DMS153 treated with DMSO at 0.1 percent for 48 hours (cell line): ENCODE results near the gene NXPH4.

Experiments
- DNase-seq: peaks from one replicate; lab custom pipeline; 2025; ENCODE audit not compliant: unreplicated experiment; lab: John Stamatoyannopoulos, UW

NXPH4 gene

DNA sequence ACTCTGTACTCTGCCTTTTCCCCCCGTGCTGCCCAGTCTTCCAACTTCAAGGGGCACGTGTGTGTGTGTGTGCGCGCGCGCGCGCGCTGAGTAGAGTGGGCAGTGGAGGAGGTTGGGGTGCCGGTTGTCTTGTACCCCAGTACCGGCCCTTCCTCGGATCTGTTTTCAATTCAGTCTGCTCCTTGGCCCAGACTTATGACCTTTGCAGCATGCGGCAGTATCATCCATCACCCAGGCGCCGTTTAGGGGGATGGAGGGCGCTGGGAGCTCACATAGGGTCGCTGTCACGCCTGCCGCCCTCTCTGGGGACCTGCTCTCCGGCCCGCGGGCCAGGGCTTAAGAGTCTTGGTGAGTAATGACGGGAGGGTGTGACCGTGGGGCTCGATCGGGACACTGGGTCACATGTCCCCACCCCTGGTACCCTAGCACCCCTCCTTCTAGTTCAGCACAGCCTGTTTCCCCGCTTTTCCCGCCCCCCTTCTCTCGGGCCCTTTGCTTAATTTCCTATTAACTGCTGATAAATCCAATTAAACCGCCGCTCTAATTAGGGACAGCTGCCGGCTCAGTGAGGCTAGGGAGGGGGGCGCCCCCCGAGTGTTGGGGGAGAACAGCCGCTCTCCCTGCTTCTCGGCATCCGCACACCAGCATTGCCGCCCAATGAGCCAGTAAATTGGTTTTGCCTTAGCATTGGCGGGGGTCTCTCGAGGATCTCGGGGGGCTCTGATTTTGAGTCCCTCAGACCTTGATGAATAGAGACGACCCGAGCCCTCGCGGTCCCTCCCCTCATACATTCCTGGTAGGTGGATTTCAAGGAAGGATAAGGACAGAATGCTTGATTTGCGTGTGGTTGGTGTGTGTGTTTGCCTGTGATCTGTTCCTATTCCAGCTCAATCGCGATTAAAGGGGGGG, 25.1 kb downstream of the NXPH4 start:
- no peak for DNase-seq

DNA sequence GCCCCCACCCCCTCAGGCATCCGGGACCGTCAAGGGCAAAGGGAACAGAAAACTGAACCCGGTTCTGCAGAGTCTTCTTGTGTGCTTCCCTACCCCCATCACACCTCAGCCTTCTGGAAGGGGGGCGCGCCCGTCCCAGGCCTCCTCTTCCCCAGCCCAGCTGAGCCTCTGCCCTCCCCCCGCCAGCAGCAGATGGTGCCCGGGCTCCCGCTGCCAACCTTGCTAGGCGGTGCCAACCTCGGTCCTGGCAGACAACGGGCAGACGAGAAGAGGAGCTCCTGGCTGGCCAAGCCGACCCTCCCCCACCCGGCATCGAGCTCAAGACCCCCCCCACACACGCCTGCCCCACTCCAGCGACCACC, 25.7 kb downstream of the NXPH4 start:
- peak; percentile 63 for DNase-seq

DNA sequence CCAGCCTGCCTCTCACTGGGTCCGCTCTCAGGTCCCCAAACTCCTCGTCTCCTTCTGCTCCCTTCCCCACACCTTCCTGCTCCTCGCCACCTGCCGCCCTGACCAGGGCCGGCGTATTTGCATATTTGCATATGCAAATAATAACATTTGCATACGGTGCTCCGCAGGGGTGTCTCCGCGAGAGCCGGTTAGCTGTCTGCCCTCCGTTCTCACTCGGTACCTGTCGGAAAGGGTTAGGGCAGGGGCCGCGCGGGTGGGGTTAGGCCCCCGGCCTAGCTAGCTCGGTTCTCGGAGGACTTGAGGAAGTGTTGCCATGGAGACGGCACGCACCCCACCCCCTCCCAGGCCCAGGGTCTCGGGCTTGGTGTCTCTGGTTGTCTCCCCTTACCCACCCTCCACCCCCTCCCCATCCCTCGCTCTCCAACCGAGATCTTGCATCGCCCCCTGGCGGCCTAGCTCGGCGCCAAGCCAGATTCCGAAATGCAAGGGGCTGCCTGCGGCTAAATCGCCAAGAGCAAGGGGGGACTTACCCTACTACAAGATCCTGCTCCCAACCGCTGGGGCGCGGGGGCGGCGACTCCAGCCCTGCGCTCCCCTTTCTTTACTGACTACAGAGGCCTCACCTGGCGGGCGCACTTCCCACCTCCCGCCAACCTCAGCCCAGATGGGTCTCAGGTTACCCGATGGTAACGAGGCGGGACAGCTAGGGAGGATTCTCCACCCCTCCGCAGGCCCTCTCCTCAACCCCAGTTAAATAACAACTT, 26.3 kb downstream of the NXPH4 start:
- peak; percentile 73 for DNase-seq

DNA sequence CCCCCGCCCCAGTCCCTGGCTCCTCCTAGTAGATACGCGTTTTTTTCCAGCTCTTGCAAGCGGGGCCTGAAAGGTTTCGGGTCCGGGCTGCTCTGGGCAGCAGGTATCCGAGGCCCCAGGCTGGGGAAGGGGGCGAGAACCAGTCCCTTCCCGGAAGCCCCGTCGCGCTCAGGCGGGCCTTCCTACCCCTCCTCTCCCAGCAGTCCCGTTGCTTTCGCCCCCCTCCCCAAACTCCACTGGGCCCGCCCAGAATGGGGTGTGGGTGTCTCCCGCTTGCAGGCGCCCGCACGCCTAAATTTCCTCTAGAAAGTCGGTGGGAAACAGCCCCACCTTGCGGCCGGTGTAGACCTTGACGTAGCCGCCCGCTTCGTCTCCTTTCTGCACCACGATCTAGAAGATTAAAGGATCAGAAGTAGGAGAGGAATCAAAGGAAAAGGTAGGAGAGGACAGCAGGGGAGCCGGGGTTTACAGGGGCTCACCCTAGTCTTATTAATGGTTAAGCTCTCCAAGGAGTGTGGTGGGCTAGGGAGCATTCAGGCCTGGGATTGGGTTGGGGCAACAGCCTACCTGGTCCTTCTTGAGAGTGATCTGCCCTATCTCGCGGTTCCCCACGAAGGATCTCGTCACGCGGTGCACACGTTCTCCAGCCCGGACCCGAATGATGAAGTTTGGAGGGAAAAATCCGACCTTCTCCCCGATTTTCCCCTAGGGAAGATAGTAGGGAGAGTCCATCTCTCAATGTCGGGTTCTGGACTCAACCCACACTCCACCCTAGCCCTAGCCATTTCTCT, 27.1 kb downstream of the NXPH4 start:
- DNase-seq = peak; percentile 70

DNA sequence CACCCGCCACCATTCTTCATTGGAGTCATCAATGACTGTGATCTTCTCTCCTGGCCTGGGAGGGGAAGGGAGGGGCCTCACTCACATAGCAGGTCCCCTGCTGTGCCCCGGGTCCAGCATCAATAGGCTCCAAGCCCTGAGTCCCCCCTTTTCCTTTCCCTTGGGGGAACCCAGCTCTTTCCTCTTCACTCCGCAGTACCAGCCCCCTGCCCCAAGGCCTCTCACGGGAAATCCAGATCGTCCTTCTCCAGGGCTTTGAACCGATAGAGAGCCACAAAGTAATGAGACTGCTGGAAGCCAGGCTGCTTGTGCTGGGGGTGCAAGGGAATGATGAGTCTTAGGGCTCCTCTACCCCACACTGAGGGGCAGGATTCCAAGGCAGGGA, 27.7 kb downstream of the NXPH4 start:
- no peak for DNase-seq

DNA sequence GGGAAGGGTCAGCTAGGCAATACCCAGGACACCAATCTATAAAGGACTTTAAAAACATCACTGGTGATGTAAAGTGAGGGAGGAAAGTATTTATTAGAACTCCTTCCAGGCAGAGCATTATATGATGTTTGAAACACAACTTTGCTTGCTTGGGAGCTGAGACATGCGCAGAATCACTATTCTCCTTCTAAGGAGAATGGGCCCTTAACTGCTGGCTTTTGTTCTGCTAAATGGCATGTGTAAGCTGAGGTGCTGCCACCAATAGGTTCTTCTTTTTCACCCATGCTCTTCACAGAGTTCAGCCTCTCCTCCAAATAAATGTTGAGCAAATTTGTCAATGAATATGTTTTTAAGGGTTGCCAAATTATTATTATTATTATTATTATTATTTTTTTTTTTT, 30.4 kb downstream of the NXPH4 start:
- no peak for DNase-seq

DNA sequence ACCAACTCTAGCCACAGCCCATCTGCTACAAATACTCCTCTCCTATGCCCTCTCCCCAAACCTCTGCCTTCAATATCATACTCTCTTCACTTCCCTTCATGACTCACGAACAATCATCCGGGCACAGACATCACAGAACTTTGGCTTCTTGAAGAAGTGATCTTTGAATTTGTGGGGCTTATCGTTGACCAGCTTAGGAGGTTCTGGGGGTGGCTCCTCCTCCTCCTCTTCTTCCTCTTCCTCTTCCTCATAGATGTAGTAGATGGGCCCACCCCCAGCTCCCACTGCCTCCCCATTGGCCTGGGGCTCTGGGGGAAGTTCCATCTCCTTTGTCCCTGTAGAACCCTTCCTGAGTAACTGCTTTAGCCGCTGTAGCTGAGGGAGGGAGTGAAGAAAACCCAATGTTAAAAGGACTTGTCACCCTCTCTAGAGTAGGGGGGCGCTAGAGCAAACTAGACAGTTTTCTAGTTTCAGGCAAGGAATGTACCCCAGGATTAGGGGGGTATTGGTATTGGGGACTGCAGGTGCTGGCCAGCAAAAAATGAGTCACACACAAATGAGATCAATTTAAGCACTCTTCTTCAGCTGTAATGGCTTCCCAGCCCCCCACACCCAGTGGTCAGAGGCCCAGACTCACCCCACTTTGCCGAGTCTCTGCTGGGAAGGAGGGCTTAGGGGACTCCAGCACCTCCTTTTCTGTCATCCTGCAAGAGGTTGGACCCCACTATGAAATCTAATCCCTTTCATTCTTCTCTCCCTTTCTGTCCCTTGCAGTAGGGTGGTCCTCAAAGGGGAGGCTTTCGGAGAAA, 32.5 kb downstream of the NXPH4 start:
- no peak for DNase-seq

DNA sequence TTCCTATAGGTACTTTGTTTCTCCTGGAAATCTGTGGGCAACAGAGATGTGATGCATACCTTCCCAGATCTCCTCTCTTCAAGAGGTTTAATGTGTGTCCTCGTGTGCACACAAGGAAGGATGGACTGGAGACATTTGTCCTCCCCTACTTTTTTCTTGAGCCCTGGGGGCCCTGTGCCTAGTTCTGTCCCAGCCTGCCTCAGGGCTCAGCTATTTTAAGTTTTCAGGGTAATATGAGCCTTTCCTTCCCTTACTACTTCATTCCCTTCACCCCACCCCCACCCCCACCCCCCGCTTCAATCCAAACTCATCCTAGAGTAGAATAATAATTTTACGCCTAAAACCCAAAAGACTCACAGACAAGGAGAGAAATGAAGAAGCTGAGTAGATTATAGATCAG, 33.9 kb downstream of the NXPH4 start:
- DNase-seq = no peak

DNA sequence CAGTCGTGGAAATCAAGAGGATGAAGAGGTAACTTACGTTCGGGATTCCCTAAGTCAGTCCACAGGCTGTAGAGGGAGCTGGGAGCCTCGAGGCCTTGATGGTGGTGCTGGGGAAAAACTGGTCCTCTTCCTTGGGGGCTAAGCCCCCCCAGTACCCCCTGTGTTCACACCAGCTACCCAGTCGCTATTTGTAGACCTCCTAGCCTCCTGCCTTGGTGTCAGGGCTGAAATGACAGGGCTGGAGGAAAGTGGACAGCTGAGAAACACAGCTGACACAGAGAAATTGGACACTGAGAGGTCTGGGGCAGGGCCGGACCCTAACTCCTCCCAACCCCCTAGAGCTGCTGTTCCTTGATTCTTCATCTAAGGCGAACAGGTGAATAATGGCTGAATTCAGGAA, 34.4 kb downstream of the NXPH4 start, which contains the start of gene STAC3:
STAC3 (minus strand) TSS at position 232 of the 400 bp plus-strand sequence. CDS start 1,551 bp downstream, outside the sequence.
- DNase-seq = no peak

DNA sequence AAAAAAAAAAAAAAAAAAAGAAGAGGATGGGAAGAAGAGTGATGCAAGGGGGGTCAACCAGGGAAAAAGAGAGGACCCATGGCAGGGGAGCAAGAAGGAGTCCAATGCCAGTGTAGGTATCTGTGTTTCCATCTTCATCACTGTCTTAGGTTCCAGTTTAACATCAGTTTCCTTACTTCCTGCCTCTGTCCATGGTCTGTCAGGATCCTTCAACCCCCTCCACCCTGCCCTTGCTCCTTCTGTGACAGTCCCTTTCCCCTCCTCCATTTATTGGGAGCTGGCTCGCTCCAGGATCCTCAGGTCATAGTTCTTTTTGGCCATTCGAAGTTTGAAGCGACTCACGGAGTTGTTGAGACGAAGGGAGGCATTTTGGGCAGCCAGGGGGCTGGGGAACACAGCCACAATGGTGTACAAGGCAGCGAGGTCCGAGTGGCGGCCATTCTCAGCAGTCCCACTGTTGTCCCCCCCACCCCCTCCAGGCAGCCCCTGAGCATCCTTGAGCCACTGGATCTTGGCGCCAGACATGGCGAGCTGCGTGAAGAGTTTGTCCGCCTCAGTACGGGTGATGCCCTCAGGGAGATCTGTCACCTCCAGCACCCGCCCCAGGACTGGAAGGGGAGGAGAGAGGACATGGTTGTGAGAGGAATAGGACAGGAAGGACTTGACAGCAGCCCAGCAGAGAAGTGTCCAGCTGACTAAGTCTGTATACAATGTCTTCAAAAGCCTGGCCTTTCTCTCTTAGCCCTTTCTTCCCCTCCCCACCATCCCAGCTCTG, 38.1 kb downstream of the NXPH4 start:
- DNase-seq = no peak

DNA sequence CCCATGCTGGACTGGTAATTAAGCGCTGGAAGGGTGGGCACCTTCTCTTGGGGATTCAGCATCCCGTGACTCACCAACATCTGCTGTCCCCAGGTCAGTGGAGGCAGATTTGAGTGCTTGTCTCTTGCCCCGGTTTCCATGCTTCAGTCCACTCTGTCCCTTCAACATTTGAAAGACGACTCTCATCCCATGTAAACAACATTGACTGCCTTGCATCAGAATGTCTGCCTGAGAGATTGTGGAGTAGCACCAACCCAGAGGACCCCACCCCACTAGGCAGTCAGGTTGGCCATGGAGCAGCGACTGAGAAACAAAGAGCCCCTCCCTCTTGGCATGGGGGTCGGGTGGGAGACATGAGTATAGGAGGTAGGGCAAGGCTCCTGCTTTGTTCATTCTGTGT, 39.3 kb downstream of the NXPH4 start:
- no peak for DNase-seq

DNA sequence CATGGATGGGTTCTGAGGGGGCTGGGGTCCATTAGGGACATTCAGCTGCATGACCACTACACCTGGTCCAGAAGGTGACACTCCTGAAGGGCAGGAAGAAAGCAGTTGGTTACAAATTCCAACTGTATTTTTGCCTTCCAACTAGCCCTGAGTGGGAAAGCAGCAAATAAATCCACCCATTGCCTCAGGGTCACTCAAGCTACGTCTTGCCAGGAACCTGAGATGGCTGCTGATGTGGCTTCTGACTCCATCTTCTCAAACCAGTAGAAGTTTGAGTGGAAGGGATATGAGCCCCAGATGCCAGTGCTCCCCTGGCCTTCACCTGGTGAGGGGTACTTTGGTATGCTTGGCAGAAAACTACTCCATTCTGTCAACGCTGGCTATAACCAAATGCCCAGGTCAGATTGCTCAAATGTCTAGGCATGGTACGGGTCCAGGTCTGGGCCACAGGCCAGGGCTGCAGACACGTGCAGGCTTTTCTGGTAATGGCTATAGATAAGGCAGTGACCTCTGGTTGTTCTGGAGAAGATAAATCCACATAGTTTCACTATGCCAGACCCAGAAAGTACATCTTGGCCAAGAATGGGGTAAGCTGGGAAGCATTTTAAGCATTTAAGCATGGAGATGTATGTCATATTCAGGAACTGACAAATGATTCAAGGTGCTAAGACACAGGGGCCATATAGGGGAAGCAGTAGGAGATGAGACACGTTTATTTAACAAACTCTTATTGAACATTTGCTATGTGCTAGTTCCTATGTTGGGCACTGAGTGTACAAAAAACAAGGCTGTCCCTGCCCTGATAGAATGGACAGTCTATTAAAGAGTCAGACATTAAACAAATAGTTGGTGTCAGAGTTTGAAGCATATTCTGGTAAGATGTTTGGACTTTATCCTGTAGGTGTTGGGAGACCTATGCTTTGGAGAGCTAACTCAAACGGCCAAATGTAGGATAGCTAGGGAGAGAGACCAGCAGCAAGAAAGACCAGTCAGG, 42.7 kb downstream of the NXPH4 start:
- no peak for DNase-seq

DNA sequence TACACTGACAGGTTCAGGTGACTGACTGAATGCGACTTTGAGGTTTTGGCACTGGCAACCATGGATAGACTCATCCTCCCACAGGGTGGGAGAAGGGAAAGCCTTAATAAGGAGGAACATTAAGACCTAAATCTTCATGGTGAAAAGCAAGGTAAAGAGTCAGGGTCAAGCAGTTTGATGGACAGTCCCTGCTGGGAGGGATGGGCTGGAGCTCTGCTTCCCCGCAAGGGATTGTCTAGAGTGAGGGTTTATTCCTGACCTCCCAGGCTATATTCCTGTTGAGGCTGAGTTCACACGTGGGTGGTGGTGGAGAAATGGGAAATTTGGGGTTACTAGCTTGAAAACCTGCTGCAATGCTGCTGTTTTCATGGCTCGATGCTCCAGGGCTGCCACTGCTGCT, 43.8 kb downstream of the NXPH4 start:
- no peak for DNase-seq

DNA sequence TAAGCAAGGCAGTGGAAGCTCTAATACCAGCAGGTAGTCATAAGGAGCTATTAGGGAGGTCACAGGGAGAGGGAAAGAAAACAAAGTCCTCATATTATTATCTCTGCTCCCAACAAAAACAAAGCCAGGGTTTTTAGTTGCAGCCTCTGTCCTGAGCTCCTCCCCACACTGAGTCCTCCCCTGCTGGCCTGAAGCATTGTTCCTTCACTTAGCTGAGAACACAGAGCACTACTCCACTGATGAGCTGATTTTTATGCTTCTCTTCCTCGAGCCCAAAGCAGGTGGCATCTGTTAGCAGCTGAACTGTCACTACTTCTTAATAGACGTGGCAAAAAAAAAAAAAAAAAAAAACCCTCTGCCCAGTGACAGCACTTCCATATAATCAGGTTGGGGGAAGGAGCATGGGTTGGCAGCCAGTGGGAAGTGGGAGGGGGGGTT, 44.9 kb downstream of the NXPH4 start:
- DNase-seq = peak; percentile 65

DNA sequence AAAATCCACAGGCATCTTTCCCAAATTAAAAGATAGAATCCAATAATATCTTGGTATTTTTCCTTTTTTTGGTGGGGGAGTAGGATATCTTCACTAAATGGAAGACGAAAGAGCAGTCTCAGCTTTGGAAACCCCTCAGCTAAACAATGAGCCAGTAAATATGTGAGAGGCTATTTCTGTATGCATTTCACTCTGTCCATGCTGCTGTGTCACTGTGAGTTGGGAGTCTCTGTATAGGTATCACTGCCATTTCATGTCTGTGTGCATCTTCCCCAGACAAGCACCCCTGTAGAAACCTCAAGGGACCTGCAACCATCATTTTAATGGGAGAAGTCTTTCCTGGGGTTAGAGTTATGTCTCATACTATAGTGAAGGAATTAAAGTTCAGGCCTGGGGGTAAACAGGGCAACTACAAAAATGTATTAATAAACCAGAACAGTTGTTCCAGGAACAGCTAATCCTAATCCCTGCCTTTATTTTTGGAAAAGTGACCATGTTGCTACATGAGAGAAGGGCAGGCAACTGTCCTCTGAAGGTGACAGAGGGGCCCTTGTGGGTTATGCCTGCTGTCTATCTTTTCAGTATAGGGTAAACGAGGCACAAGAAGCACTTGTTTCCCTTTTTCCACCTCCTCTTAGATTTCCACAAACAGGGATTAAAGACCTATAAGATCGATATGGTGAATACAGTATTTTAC, 45.7 kb downstream of the NXPH4 start:
- DNase-seq = peak; percentile 11

DNA sequence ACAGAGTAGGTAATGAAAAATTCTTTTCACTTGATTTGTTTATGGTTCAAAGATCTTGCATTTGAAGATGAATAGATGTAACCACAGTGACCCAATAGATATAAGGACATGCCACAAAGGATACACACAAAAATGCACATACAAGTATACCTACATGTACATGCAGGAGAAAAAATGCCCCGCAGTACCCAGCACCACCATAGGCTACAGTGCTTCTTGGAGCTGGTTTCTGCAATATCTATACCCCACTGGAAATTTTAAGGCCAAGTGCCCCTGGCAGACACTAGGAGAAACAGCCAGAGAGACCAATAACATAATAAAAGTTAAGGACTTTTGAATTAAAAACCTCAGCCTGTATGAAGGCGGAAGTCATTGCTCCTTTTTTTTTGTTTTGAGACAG, 46.5 kb downstream of the NXPH4 start:
- DNase-seq = no peak

DNA sequence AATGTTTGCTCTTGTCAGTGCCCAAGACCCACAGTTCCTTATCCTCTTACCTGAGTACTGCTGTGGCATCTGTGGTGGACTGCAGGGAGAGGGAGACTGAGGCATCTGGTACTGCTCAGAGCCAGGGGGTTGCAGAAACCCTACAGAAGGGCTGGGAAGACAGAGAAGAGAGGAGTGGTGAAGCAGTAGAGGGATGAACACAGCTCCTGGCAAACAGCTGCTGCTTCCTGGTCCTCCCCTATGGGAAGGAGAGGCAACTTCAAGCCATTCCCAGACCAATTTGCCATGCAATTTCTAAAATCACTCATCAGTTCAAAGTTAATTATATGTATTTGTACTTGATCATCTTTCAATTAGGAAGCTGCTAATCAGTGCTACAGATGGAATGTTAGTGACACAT, 50.1 kb downstream of the NXPH4 start:
- DNase-seq = no peak

DNA sequence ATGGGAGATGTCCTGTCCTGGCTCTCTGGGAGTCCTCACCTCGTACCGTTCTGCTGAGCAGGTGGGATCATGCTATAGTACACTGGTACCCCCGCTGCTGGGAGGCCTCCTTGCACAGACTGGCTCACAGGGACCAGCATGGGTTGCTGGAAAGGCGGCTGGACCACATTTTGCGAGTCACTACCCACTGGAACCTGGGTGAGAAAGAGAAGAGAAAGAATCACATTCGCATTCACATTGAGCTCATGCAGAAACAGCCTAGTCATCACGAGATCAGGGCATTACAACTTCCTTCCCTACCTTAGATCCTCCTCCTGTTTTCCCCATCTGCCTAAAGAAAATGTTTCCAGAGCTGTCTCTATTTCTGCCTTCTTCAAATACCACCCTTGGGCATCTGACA, 51.7 kb downstream of the NXPH4 start:
- DNase-seq = no peak
